K562 (cell line): ENCODE results near the gene SYCE1.

Source experiments
- CREB1 ChIP-seq, 2 experiments: sonication (generic) in 1 of 2; formaldehyde crosslinking in 1 of 2; IDR thresholded peaks; 2 replicates each; pipeline versions ENCODE4 v1.6.1 to v1.8.0; 2012 to 2022; ENCODE audit warnings: inconsistent platforms in 1 of 2, mild to moderate bottlenecking in 1 of 2, missing genetic modification reagents in 1 of 2, moderate library complexity in 1 of 2
- NR1H2 ChIP-seq: sonication (generic); formaldehyde crosslinking; IDR thresholded peaks from 2 replicates; pipeline ENCODE4 v1.4.0; 2020; ENCODE audit warnings: mild to moderate bottlenecking, missing genetic modification reagents
- USF1 ChIP-seq: sonication (generic); formaldehyde crosslinking; IDR thresholded peaks from 2 replicates; pipeline ENCODE4 v1.9.0; 2022; ENCODE audit warnings: mild to moderate bottlenecking, missing genetic modification reagents

- TF ChIP-seq USF1 (CRISPR knock-in tag): no peak
- TF ChIP-seq NR1H2 (CRISPR knock-in tag): no peak
- TF ChIP-seq CREB1 (IDR thresholded peaks at IDR 0.05): no peak
- TF ChIP-seq CREB1 (CRISPR knock-in tag; IDR thresholded peaks at IDR 0.05): no peak
These were observed 39.9 kb downstream of the SYCE1 start for GRCh38 chr10:133525444-133525843.
